Measurements from ENCODE around the gene ZFYVE21. TPM values are rescaled to one million over a fixed set of nuclear protein-coding genes. Genes with fewer than 3 reads are reported as not detected.
A peak's percentile ranks its signal among the peaks of the same experiment; 100 is the strongest.

ZFYVE21 gene
- total RNA-seq, 1 experiment from 2014 or later = 93.3 TPM

DNA sequence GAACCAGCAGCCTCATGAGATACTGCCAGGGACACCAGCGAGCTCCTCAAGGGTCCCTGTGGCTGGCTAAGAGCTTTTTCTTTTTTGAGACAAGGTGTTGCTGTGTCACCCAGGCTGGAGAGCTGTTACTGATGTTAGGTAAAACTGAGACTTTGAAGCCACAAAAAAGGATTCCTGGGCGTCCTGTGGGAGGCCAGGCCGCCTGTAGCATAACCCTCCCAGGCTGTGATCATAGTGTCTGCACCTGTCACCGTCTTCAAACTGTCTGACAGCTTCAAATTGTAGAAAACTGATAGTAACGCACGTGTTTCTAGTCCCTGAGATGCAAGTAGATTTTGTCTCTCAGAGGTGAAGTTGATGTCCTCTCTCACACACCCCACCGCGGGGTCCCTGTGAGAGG is 4.1 kb downstream of the ZFYVE21 start:
- Histone ChIP-seq H3K4me2 (no peak overlapping the region), H3K79me2 (ENCODE audit: low read depth) (peaks cover 73% of the 10 kb centered on the region), H3K27ac (no peak overlapping the region), H4K20me1 (ENCODE audit: insufficient read depth) (peaks cover 43% of the 10 kb centered on the region), H3K9me2 (ENCODE audit: insufficient read depth) (no peaks in the 10 kb centered on the region), H3K36me3 (ENCODE audit: low read depth) (no peaks in the 10 kb centered on the region), H3K4me1 (replicated peaks; ENCODE audit: insufficient read depth) (peaks cover 25% of the 10 kb centered on the region), H3K4me3 (no peak overlapping the region), H3F3A (ENCODE audit: insufficient read depth, low read depth) (peaks cover 14% of the 10 kb centered on the region; the same call in 1 of the 2 replicates), H3K27me3 (ENCODE audit: insufficient read depth, low read depth) (no peaks in the 10 kb centered on the region), H2AFZ (no peak overlapping the region), H3K9me3 (ENCODE audit: insufficient read depth, low read depth) (no peaks in the 10 kb centered on the region)
- intact Hi-C loops (cut with micrococcal nuclease; ENCODE audit: unreplicated experiment) = loop anchor here (2.0 kb wide), 1 partner anchor 27 kb away; no protein-coding TSS in a partner anchor
- BruUV-seq (replicated peaks) = no TSS peak
- TF ChIP-seq EZH2 (IDR thresholded peaks at IDR 0.05; ENCODE audit: low read depth) (no peak), CTCF (conservative IDR thresholded peaks at IDR 0.05) (no peak)
- CTCF ChIA-PET = interaction anchor here (0.6 kb wide), 2 partner anchors 120 to 123 kb away, joined by 6 to 8 read pairs; no protein-coding TSS in a partner anchor
- no peak for DNase-seq
- POLR2A ChIA-PET (ENCODE audit: unreplicated experiment) = interaction anchor here (0.5 kb wide), 1 partner anchor 123 kb away, joined by 17 read pairs; no protein-coding TSS in a partner anchor

DNA sequence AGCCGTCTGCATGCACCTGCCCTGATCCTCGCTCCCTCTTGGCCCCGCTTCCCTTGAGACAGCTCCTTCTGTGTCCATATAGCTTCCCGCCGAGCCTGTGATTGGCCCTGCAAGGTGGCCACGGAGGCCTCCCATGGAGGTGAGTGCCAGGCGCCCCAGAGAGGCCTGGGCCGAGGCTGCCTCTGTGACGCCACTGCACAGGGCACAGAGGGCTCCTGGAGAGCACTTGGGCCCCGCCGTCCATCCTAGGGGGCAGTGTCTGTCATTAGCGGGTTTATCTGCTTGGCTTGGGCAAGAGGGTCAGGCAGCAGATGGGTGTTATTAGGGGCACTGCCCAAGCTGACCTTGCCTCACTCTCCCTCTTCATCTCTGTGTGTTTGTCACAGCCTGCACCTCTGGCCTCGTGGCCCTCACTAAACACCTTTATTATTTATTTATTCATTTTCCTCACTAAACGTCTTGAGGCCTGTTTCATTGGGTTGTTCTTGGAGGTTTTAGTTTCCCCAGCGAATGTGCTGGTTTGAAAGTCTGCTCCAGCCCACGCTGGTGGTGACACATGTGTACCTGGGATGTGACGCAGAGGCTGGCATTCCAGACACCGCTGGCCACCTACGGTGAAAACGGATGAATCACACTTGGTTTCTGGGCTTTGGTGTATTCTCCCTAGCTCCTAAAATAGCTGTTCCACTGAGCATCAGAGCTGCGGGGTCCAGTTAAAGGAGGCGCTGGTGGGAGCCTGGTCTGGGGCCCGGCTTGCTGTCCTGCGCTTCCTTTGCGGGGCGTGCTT is 5.9 kb downstream of the ZFYVE21 start:
- H3K9me3 ChIP-seq (ENCODE audit: insufficient read depth, low read depth) = no peaks in the 10 kb centered on the region
- BruUV-seq (replicated peaks) = no TSS peak
- H3K4me2 ChIP-seq = peak overlapping the region; percentile 26
- TF ChIP-seq CTCF (conservative IDR thresholded peaks at IDR 0.05) (no peak; the same call in 1 of the 2 replicates), EZH2 (IDR thresholded peaks at IDR 0.05; ENCODE audit: low read depth) (no peak)
- H3K27me3 ChIP-seq (ENCODE audit: insufficient read depth, low read depth) = no peaks in the 10 kb centered on the region
- intact Hi-C loops (cut with micrococcal nuclease; ENCODE audit: unreplicated experiment) = loop anchor here (2.0 kb wide), 1 partner anchor 29 kb away; no protein-coding TSS in a partner anchor
- H3F3A ChIP-seq (ENCODE audit: insufficient read depth, low read depth) = peaks cover 14% of the 10 kb centered on the region; the same call in 1 of the 2 replicates
- peaks cover 58% of the 10 kb centered on the region for H4K20me1 ChIP-seq (ENCODE audit: insufficient read depth)
- POLR2A ChIA-PET (ENCODE audit: unreplicated experiment) = no interaction called here
- H2AFZ ChIP-seq = no peak overlapping the region
- H3K79me2 ChIP-seq (ENCODE audit: low read depth) = peaks cover 75% of the 10 kb centered on the region
- H3K4me3 ChIP-seq = no peak overlapping the region
- no peaks in the 10 kb centered on the region for H3K9me2 ChIP-seq (ENCODE audit: insufficient read depth)
- H3K36me3 ChIP-seq (ENCODE audit: low read depth) = no peaks in the 10 kb centered on the region
- CTCF ChIA-PET = interaction anchor here (0.7 kb wide), 3 partner anchors 29 to 147 kb away, joined by 5 to 7 read pairs (median 7); no protein-coding TSS in a partner anchor
- H3K27ac ChIP-seq = peak overlapping the region; percentile 34
- peak; percentile 74 to 88 for DNase-seq
- peaks cover 23% of the 10 kb centered on the region for H3K4me1 ChIP-seq (replicated peaks; ENCODE audit: insufficient read depth)

DNA sequence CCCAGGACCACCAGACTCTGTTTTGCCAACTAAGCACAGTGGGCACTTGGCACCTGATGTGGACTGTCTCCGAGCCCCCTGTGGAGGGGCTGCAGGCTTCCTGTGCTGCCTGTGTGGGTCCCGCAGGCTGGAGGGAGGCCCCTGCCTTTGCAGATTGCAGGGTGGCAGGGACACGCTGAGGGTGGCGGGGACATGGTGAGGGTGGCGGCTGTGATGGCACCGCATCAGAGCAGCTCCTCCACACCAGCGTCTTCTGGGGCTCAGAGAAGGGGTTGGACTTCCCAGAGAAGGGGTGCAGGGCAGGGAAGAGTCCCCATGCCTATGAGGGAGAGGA is 8.1 kb downstream of the ZFYVE21 start:
- Histone ChIP-seq H3K36me3 (ENCODE audit: low read depth) (no peaks in the 10 kb centered on the region), H3K4me2 (no peak overlapping the region), H3K27me3 (ENCODE audit: insufficient read depth, low read depth) (no peaks in the 10 kb centered on the region), H3K4me1 (replicated peaks; ENCODE audit: insufficient read depth) (peaks cover 16% of the 10 kb centered on the region), H3K9me3 (ENCODE audit: insufficient read depth, low read depth) (no peaks in the 10 kb centered on the region), H4K20me1 (ENCODE audit: insufficient read depth) (peaks cover 52% of the 10 kb centered on the region), H3K27ac (no peak overlapping the region), H3K79me2 (ENCODE audit: low read depth) (peaks cover 54% of the 10 kb centered on the region), H3K9me2 (ENCODE audit: insufficient read depth) (no peaks in the 10 kb centered on the region), H2AFZ (no peak overlapping the region), H3F3A (ENCODE audit: insufficient read depth, low read depth) (peaks cover 14% of the 10 kb centered on the region; the same call in 1 of the 2 replicates), H3K4me3 (no peak overlapping the region)
- ChIA-PET CTCF (no interaction called here), POLR2A (ENCODE audit: unreplicated experiment) (no interaction called here)
- intact Hi-C loops (cut with micrococcal nuclease; ENCODE audit: unreplicated experiment) = no loop called here
- no peak for DNase-seq
- no peak for TF ChIP-seq CTCF (conservative IDR thresholded peaks at IDR 0.05)
- TF ChIP-seq EZH2 (IDR thresholded peaks at IDR 0.05; ENCODE audit: low read depth) = no peak
- no TSS peak for BruUV-seq (replicated peaks)
